Thoracic aorta (tissue), 2 donors: ENCODE data around the gene LSM8. TPM values are rescaled to one million over a fixed set of nuclear protein-coding genes. Genes with fewer than 3 reads are reported as not detected.
"Not testable (repeated sequence)": the region's sequence is repeated elsewhere in the genome, so short reads cannot be mapped to it uniquely, and the experiment has no call there.

Experiments used
- ATAC-seq: fragments of 150-250 bp; one replicate; pipeline ENCODE4 v1.8.0; 2017; ENCODE audit warnings: low read depth; ENCODE audit not compliant: insufficient number of reproducible peaks, low FRiP score
- DNase-seq: peaks from one replicate; pipeline ENCODE4 v3.0.0-alpha.2; 2020; ENCODE audit warnings: low spot score
- H3K27ac ChIP-seq, 2 donors: fragments of 200-600 bp; sonication (generic); 1 replicate in 1 of 2; 2 replicates in 1 of 2; pipeline ENCODE4 v1.5.1; 2016; ENCODE audit warnings: mild to moderate bottlenecking in 2 of 2, moderate library complexity in 2 of 2
- H3K27me3 ChIP-seq: fragments of 200-600 bp; sonication (generic); replicated peaks from 2 replicates; pipeline ENCODE4 v1.6.0; 2016; ENCODE audit warnings: mild to moderate bottlenecking; ENCODE audit not compliant: insufficient read depth
- H3K36me3 ChIP-seq: fragments of 200-600 bp; sonication (generic); one replicate; pipeline ENCODE4 v1.5.1; 2016
- H3K4me1 ChIP-seq, 2 donors: fragments of 200-600 bp; sonication (generic); 1 replicate in 1 of 2; 2 replicates in 1 of 2; pipeline versions ENCODE4 v1.5.1 to v1.6.0; 2016; ENCODE audit warnings: low read depth in 2 of 2, mild to moderate bottlenecking in 1 of 2; ENCODE audit not compliant: control insufficient read depth in 1 of 2
- H3K4me3 ChIP-seq: fragments of 200-600 bp; sonication (generic); 2 replicates; pipeline ENCODE4 v1.5.1; 2016; ENCODE audit warnings: mild to moderate bottlenecking
- H3K9me3 ChIP-seq: fragments of 200-600 bp; sonication (generic); 2 replicates; pipeline ENCODE4 v1.5.1; 2016
- total RNA-seq, 2 donors: library from RNA; depleted of rRNA; stranded (reverse); fragments of >200 nt; gene quantifications; one replicate each; pipeline versions ENCODE4 v1.1.0 to v1.2.3, GENCODE V29; 2016
- TF ChIP-seq, protein P1 (sequence below): fragments of 200-600 bp; sonication (generic); IDR thresholded peaks from one replicate; pipeline ENCODE4 v1.5.1; 2019; ENCODE audit warnings: antibody characterized with exemption

Gene LSM8
- 10 to 100 TPM; 19.4 to 41.0 TPM for total RNA-seq

DNA sequence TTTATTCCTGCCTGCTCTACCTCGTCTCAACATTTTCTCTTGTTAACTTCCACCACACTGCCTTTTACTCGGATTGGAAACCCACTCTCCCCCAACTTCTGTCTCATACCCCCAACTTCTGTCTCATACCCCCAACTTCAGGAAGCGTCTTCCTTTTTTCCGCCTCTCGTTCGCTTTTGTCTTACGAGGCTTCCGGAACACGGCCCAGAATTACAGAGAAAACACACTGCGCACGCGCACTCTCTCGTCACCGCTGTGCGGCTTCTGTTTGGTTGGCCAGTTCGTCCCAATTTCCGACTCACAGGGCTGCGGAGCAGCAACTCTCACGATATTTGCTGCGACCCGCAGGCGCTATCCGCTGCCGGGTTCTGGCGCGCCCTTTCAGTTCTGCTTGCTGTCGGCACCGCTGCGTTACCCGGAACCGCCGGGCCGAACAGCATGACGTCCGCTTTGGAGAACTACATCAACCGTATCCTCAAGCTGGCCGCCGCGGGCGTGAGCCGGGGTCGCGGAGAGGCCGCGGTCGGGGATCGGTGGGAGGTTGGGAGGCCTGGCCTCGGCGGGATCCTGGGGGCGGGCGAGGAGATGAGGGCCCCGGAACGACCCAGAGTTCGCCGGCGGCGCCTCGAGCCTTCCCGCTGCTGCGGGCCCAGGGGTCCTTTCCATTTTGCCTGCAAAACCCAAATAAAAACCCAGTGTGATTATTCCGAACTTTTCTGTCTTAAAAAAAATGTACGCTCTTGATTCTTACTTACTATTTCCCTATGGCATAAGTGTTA lies at the start of gene LSM8:
Gene LSM8, plus strand, starts transcription at position 379 of the 779 bp plus-strand sequence. Its CDS starts 60 bp downstream, at position 439.
- H3K36me3 ChIP-seq, result peaks cover 6% of the 10 kb centered on the region
- peaks cover 11 to 37% of the 10 kb centered on the region in 2 donors for H3K4me1 ChIP-seq
- ATAC-seq (peak; percentile 100), DNase-seq (peak; percentile 92)
- no peaks in the 10 kb centered on the region for H3K27me3 ChIP-seq
- TF ChIP-seq, protein P1, sequence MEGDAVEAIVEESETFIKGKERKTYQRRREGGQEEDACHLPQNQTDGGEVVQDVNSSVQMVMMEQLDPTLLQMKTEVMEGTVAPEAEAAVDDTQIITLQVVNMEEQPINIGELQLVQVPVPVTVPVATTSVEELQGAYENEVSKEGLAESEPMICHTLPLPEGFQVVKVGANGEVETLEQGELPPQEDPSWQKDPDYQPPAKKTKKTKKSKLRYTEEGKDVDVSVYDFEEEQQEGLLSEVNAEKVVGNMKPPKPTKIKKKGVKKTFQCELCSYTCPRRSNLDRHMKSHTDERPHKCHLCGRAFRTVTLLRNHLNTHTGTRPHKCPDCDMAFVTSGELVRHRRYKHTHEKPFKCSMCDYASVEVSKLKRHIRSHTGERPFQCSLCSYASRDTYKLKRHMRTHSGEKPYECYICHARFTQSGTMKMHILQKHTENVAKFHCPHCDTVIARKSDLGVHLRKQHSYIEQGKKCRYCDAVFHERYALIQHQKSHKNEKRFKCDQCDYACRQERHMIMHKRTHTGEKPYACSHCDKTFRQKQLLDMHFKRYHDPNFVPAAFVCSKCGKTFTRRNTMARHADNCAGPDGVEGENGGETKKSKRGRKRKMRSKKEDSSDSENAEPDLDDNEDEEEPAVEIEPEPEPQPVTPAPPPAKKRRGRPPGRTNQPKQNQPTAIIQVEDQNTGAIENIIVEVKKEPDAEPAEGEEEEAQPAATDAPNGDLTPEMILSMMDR, result no peak
- peak within 1 kb of the TSS; percentile 86 for H3K4me3 ChIP-seq
- H3K27ac ChIP-seq, result peak within 1 kb of the TSS; percentile 86 to 95
- H3K9me3 ChIP-seq, result no peaks in the 10 kb centered on the region

DNA sequence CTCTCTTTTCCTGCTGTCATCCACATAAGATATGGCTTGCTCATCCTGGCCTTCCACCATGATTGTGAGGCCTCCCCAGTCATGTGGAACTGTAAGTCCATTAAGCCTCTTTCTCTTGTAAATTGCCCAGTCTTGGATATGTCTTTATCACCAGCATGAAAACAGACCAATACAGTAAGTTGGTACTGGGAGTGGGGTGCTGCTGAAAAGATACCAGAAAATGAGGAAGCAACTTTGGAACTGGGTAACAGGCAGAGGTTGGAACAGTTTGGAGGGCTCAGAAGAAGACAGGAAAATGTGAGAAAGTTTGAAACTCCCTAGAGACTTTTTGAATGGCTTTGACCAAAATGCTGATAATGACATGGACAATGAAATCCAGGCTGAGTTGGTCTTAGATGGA lies 49.5 kb upstream of the LSM8 start:
- not testable (repeated sequence) for ATAC-seq, DNase-seq, H3K27me3 ChIP-seq, H3K9me3 ChIP-seq, H3K4me3 ChIP-seq, H3K27ac ChIP-seq, H3K4me1 ChIP-seq, H3K36me3 ChIP-seq

DNA sequence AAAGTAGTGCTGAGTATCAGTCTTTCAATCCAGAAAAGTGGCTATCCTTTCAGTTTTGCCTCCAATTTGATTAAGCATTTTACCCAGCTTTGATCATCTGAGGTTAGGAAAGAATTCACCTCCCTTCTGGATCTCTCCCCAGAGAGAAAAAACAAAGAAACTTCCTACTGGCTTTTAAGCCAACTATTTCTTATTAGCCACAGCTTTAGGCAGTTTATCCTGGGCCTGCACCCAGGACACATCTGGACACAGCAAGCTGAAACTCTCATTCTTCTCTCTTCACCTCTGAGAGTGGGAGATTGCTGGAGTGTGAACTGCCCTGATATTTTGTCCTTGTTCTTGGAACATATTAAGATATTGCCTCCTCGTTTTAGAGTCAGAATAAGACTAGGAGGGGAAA lies 43.5 kb upstream of the LSM8 start:
- DNase-seq (no peak), ATAC-seq (no peak)
- Histone ChIP-seq H3K36me3 (no peaks in the 10 kb centered on the region), H3K4me3 (no peak overlapping the region), H3K27ac (no peak overlapping the region), H3K27me3 (no peaks in the 10 kb centered on the region), H3K4me1 (no peaks in the 10 kb centered on the region), H3K9me3 (no peaks in the 10 kb centered on the region)
- TF ChIP-seq, protein P1, result no peak

DNA sequence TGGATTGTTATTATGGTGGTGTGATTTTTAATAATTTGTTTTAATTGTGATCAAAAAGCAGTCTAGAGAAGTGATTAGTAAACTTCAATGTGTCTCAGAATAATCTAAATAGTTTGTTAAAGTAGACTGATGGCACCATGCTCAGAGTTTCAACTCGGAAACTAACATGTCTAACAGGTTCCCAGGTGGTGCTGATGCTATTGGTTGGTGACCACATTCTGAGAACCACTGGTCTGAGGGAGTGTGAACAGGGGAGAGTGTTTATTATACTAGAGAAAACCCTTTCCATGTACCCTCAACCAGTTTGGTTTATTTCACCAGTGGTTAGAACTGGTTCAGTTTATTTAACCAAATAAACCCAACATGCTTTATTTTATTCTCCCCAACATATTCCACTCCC lies 42.0 kb upstream of the LSM8 start:
- H3K27ac ChIP-seq, result no peak overlapping the region
- H3K27me3 ChIP-seq, result no peaks in the 10 kb centered on the region
- no peak for DNase-seq
- ATAC-seq, result no peak
- H3K4me3 ChIP-seq, result no peak overlapping the region
- H3K36me3 ChIP-seq, result no peaks in the 10 kb centered on the region
- H3K4me1 ChIP-seq, result no peaks in the 10 kb centered on the region
- H3K9me3 ChIP-seq, result no peaks in the 10 kb centered on the region
- TF ChIP-seq, protein P1, result no peak

DNA sequence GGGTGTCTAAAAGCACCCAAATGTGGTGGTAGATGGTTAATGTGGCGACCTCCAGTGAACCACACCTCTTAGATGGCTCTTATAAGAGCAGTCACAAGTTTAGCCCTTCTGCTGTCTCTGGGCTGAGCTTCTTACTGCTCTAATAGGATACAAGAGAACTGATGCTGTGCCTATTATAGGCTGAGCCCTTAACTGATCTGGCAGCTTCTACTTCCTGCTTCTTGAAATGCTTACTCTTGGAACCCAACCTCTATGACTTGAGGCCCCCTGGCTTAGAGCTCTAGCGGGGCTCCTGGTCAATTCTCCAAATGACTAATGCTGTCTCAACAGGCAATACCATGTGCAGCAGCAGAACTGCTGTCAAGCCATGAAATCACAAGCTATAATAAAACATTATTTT lies 35.0 kb upstream of the LSM8 start:
- H3K27ac ChIP-seq, result no peak overlapping the region
- TF ChIP-seq, protein P1, result no peak

More for the DNA sequence above, 35.0 kb upstream of the LSM8 start:
- ATAC-seq (no peak), DNase-seq (no peak)
- Histone ChIP-seq H3K36me3 (no peaks in the 10 kb centered on the region), H3K4me3 (no peak overlapping the region), H3K9me3 (no peaks in the 10 kb centered on the region), H3K4me1 (no peaks in the 10 kb centered on the region), H3K27me3 (no peaks in the 10 kb centered on the region)
